ENCODE results near the gene MTHFSD. TPM values are rescaled to one million over a fixed set of nuclear protein-coding genes. Genes with fewer than 3 reads are reported as not detected.
"Not testable (repeated sequence)": the region's sequence is repeated elsewhere in the genome, so short reads cannot be mapped to it uniquely, and the experiment has no call there.

Gene MTHFSD
- total RNA-seq, 4 donors from 2014 or later, result 10.1 to 17.9 (median 15.5) TPM

GRCh38 chr16:86593913-86594620, 39.0 kb upstream of the MTHFSD start:
- intact Hi-C loops (cut with DNase I), result no loop called here
- Histone ChIP-seq H3K4me1 (peaks cover 0 to 19% (median 10%) of the 10 kb centered on the region in 4 donors), H3K27me3 (peaks cover 0 to 92% (median 32%) of the 10 kb centered on the region in 4 donors), H3K9me3 (no peaks in the 10 kb centered on the region), H3K4me3 (no peak overlapping the region), H3K27ac (replicated peaks in 1 of 4) (no peak overlapping the region), H3K36me3 (no peaks in the 10 kb centered on the region)
- TF ChIP-seq POLR2A (IDR thresholded peaks at IDR 0.05; ENCODE audit: low read depth) (no peak), POLR2AphosphoS5 (IDR thresholded peaks at IDR 0.05) (no peak), EP300 (IDR thresholded peaks at IDR 0.05) (no peak), CTCF (IDR thresholded peaks at IDR 0.05) (no peak)
- WGBS, result 38% methylated on average over 13 of the region's 13 CpGs
- DNase-seq (ENCODE audit: extremely low spot score), result no peak

- WGBS, result 88% methylated on average over 4 of the region's 4 CpGs
- peaks cover 0 to 83% (median 29%) of the 10 kb centered on the region in 4 donors for H3K27me3 ChIP-seq
- H3K27ac ChIP-seq (replicated peaks in 1 of 4), result no peak overlapping the region
- intact Hi-C loops (cut with DNase I), result no loop called here
- TF ChIP-seq POLR2AphosphoS5 (IDR thresholded peaks at IDR 0.05) (no peak), EP300 (IDR thresholded peaks at IDR 0.05) (no peak), POLR2A (IDR thresholded peaks at IDR 0.05; ENCODE audit: low read depth) (no peak), CTCF (IDR thresholded peaks at IDR 0.05) (no peak)
- no peak overlapping the region for H3K4me3 ChIP-seq
- DNase-seq (ENCODE audit: extremely low spot score), result no peak
- no peaks in the 10 kb centered on the region for H3K36me3 ChIP-seq
- peaks cover 0 to 15% (median 10%) of the 10 kb centered on the region in 4 donors for H3K4me1 ChIP-seq
- H3K9me3 ChIP-seq, result no peaks in the 10 kb centered on the region
These were observed 36.2 kb upstream of the MTHFSD start for GRCh38 chr16:86591270-86591669.

DNA sequence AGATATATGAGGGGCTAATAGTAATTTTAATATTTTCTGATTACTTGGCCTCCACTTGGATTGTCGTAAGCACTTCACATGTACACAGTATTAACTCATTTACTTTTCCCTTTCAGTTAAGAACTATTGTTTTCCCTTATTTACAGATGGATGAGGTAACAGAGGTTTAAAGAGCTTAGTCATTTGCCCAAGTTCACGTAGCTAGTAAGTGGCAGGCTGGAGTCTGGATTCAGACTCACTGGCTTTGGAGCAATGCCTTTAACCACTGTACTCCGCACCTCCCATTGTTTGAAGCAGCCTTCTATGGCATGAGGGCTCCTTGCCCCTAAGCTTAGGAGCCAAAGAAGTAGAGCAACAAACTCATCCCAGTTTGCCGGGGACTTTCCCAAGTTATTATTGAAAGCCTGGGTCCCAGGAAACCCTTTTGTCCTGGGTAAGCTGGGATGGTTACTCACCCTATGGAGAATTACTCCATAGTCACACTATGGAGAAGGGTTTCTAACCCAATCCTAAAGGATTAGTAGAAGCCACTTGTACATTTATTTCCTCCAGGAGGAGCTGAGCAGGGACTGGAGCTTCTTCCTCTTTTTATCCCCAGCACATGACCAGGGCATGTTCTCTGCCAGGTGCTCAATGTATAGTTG, 35.6 kb upstream of the MTHFSD start:
- H3K36me3 ChIP-seq, result no peaks in the 10 kb centered on the region
- intact Hi-C loops (cut with DNase I), result no loop called here
- no peak overlapping the region for H3K27ac ChIP-seq (replicated peaks in 1 of 4)
- no peak overlapping the region for H3K4me3 ChIP-seq
- peaks cover 0 to 82% (median 26%) of the 10 kb centered on the region in 4 donors for H3K27me3 ChIP-seq
- 93% methylated on average over 3 of the region's 4 CpGs for WGBS
- peaks cover 0 to 15% (median 10%) of the 10 kb centered on the region in 4 donors for H3K4me1 ChIP-seq
- H3K9me3 ChIP-seq, result no peaks in the 10 kb centered on the region
- TF ChIP-seq CTCF (IDR thresholded peaks at IDR 0.05) (no peak), EP300 (IDR thresholded peaks at IDR 0.05) (no peak), POLR2A (IDR thresholded peaks at IDR 0.05; ENCODE audit: low read depth) (no peak), POLR2AphosphoS5 (IDR thresholded peaks at IDR 0.05) (no peak)
- DNase-seq (ENCODE audit: extremely low spot score), result no peak

- H3K4me3 ChIP-seq; DNase-seq (ENCODE audit: extremely low spot score); H3K36me3 ChIP-seq; H3K27ac ChIP-seq (replicated peaks in 1 of 4); intact Hi-C loops (cut with DNase I); H3K4me1 ChIP-seq; H3K9me3 ChIP-seq: not testable (repeated sequence)
- 97% methylated on average over 3 of the region's 3 CpGs for WGBS
- peaks cover 0 to 83% (median 14%) of the 10 kb centered on the region in 4 donors for H3K27me3 ChIP-seq
These were observed 32.9 kb upstream of the MTHFSD start for GRCh38 chr16:86587955-86588354.

GRCh38 chr16:86587487-86587886, 32.5 kb upstream of the MTHFSD start:
- H3K27ac ChIP-seq (replicated peaks in 1 of 4), result no peak overlapping the region
- no peaks in the 10 kb centered on the region for H3K9me3 ChIP-seq
- no peak overlapping the region for H3K4me3 ChIP-seq
- no peaks in the 10 kb centered on the region for H3K36me3 ChIP-seq
- TF ChIP-seq POLR2AphosphoS5 (IDR thresholded peaks at IDR 0.05) (no peak), EP300 (IDR thresholded peaks at IDR 0.05) (no peak), CTCF (IDR thresholded peaks at IDR 0.05) (no peak), POLR2A (IDR thresholded peaks at IDR 0.05; ENCODE audit: low read depth) (no peak)
- no peak for DNase-seq (ENCODE audit: extremely low spot score)
- H3K27me3 ChIP-seq, result peaks cover 0 to 81% (median 9%) of the 10 kb centered on the region in 4 donors
- WGBS, result 96% methylated on average over 3 of the region's 3 CpGs
- H3K4me1 ChIP-seq, result no peaks in the 10 kb centered on the region
- intact Hi-C loops (cut with DNase I), result no loop called here
